Left renal cortex interstitium (tissue), 4 donors: Measurements from ENCODE around the gene OGFOD1. TPM values are rescaled to one million over a fixed set of nuclear protein-coding genes. Genes with fewer than 3 reads are reported as not detected.

Experiments used
- DNase-seq, 4 donors: peaks; one replicate each; pipeline ENCODE4 v3.0.0-alpha.2; 2013; ENCODE audit warnings: low read depth in 4 of 4, low spot score in 2 of 4, missing footprints in 1 of 4
- polyA plus RNA-seq, 4 donors: library from polyadenylated mRNA; unstranded; fragments of 120-200 nt; gene quantifications; one replicate each; pipeline ENCODE4 v1.2.1, GENCODE V29; 2013; ENCODE audit not compliant: insufficient read length in 4 of 4

OGFOD1 gene
- polyA plus RNA-seq, 4 donors = 35.3 to 41.1 (median 36.6) TPM

GRCh38 chr16:56425439-56425832 lies 25.9 kb upstream of the OGFOD1 start, which contains the start of gene AMFR:
Gene AMFR (minus strand): TSS chr16:56425545. CDS start chr16:56425327, 218 bp downstream.
- peak in 2 of 4 donors; percentile 51 to 67 for DNase-seq

GRCh38 chr16:56426585-56426984 lies 24.8 kb upstream of the OGFOD1 start:
- DNase-seq = no peak

- no peak for DNase-seq
Measured at GRCh38 chr16:56428091-56428490, 23.3 kb upstream of the OGFOD1 start.

- DNase-seq = no peak
Measured at GRCh38 chr16:56436258-56436657, 15.1 kb upstream of the OGFOD1 start.

GRCh38 chr16:56438038-56438437 lies 13.3 kb upstream of the OGFOD1 start:
- DNase-seq = no peak

- no peak for DNase-seq
Measured at GRCh38 chr16:56447286-56447685, 4.1 kb upstream of the OGFOD1 start.

GRCh38 chr16:56448005-56448404 lies 3.3 kb upstream of the OGFOD1 start:
- no peak for DNase-seq

- DNase-seq = peak in 2 of 4 donors; percentile 6 to 20
Measured at GRCh38 chr16:56450275-56450985, 924 bp upstream of the OGFOD1 start.

- DNase-seq = peak in 2 of 4 donors; percentile 23 to 50
Measured at GRCh38 chr16:56451753-56452689, 667 bp downstream of the OGFOD1 start.

GRCh38 chr16:56457927-56458470 lies 6.6 kb downstream of the OGFOD1 start:
- DNase-seq = no peak

- no peak for DNase-seq
Measured at GRCh38 chr16:56460101-56460500, 8.7 kb downstream of the OGFOD1 start.

- DNase-seq = no peak
Measured at GRCh38 chr16:56462064-56462796, 10.9 kb downstream of the OGFOD1 start.

GRCh38 chr16:56463153-56463552 lies 11.8 kb downstream of the OGFOD1 start:
- no peak for DNase-seq

GRCh38 chr16:56466344-56466743 lies 15.0 kb downstream of the OGFOD1 start:
- DNase-seq = no peak

- DNase-seq = no peak
Measured at GRCh38 chr16:56468800-56469199, 17.4 kb downstream of the OGFOD1 start.

- DNase-seq = no peak
Measured at GRCh38 chr16:56469748-56470147, 18.4 kb downstream of the OGFOD1 start.

- DNase-seq = no peak
Measured at GRCh38 chr16:56470232-56470631, 18.9 kb downstream of the OGFOD1 start.

- no peak for DNase-seq
Measured at GRCh38 chr16:56470666-56471065, 19.3 kb downstream of the OGFOD1 start.

GRCh38 chr16:56475201-56475600 lies 23.8 kb downstream of the OGFOD1 start:
- DNase-seq = no peak

GRCh38 chr16:56477096-56477878 lies 25.9 kb downstream of the OGFOD1 start:
- no peak for DNase-seq
